HepG2 (cell line): ENCODE data around the gene HDAC5. TPM values are rescaled to one million over a fixed set of nuclear protein-coding genes. Genes with fewer than 3 reads are reported as not detected.
A peak's percentile ranks its signal among the peaks of the same experiment; 100 is the strongest.

ENCODE experiments used
- ELF3 ChIP-seq: IDR thresholded peaks from 2 replicates; pipeline ENCODE4 v1.6.1; 2016; ENCODE audit warnings: missing genetic modification reagents, missing compliant biosample characterization
- ETV5 ChIP-seq: IDR thresholded peaks from 2 replicates; pipeline ENCODE4 v1.6.1; 2018; ENCODE audit warnings: missing biosample characterization, missing genetic modification reagents, inconsistent platforms, borderline replicate concordance
- IKZF4 ChIP-seq: sonication (generic); formaldehyde crosslinking; IDR thresholded peaks from 2 replicates; pipeline ENCODE4 v1.5.1; 2020; ENCODE audit warnings: borderline replicate concordance, mild to moderate bottlenecking, low read depth, missing genetic modification reagents; ENCODE audit errors: not compliant biosample characterization
- PATZ1 ChIP-seq: sonication (generic); formaldehyde crosslinking; IDR thresholded peaks from 2 replicates; pipeline ENCODE4 v1.4.0; 2020; ENCODE audit warnings: missing genetic modification reagents
- PAXIP1 ChIP-seq: sonication (generic); formaldehyde crosslinking; conservative IDR thresholded peaks from 2 replicates; pipeline ENCODE4 v1.4.0; 2020; ENCODE audit warnings: mild to moderate bottlenecking, missing genetic modification reagents, moderate library complexity
- SMARCC2 ChIP-seq: fragments of 450-650 bp; IDR thresholded peaks from 2 replicates; pipeline ENCODE4 v1.6.1; 2017; ENCODE audit warnings: antibody characterized with exemption, mild to moderate bottlenecking
- SNRNP70 ChIP-seq: fragments of 200-400 bp; formaldehyde crosslinking; IDR thresholded peaks from 2 replicates; pipeline ENCODE4 v1.6.1; 2017; ENCODE audit warnings: mild to moderate bottlenecking, low read depth, low read length, moderate library complexity
- THYN1 ChIP-seq: sonication (generic); formaldehyde crosslinking; IDR thresholded peaks from 2 replicates; pipeline ENCODE4 v1.8.1; 2023; ENCODE audit warnings: low read depth, mild to moderate bottlenecking, moderate library complexity, missing genetic modification reagents, borderline replicate concordance
- ZBTB39 ChIP-seq: sonication (generic); formaldehyde crosslinking; IDR thresholded peaks from 2 replicates; pipeline ENCODE4 v1.5.0; 2020; ENCODE audit warnings: missing genetic modification reagents
- ZC3H4 ChIP-seq: sonication (generic); formaldehyde crosslinking; IDR thresholded peaks from 2 replicates; pipeline ENCODE4 v1.4.0; 2020; ENCODE audit warnings: missing genetic modification reagents, borderline replicate concordance
- ZKSCAN5 ChIP-seq: sonication (generic); formaldehyde crosslinking; IDR thresholded peaks from 2 replicates; pipeline ENCODE4 v1.5.1; 2020; ENCODE audit warnings: mild to moderate bottlenecking, missing genetic modification reagents
- ZNF280B ChIP-seq: sonication (generic); formaldehyde crosslinking; IDR thresholded peaks from 2 replicates; pipeline ENCODE4 v1.5.0; 2020; ENCODE audit warnings: missing genetic modification reagents, mild to moderate bottlenecking, borderline replicate concordance
- ZNF282 ChIP-seq: fragments of 450-650 bp; IDR thresholded peaks from 2 replicates; pipeline ENCODE4 v1.6.1; 2018; ENCODE audit not compliant: partially characterized antibody
- ZNF704 ChIP-seq: sonication (generic); formaldehyde crosslinking; IDR thresholded peaks from 2 replicates; pipeline ENCODE4 v1.8.1; 2023; ENCODE audit warnings: mild to moderate bottlenecking, inconsistent platforms, moderate library complexity, missing genetic modification reagents, borderline replicate concordance
- polyA plus RNA-seq, 8 experiments: library from polyadenylated mRNA; depleted of rRNA in 3 of 8; stranded (reverse) in 7 of 8; unstranded in 1 of 8; fragments of >200 nt; fragmentation: Illumina TruSeq in 4 of 8; extraction: Trizol in 4 of 8; gene quantifications; 2 replicates each; pipeline versions ENCODE4 v1.2.1 to v1.2.3, GENCODE V29; 2011 to 2016; ENCODE audit warnings: low read depth in 4 of 8, missing spikeins in 1 of 8, mixed read lengths in 1 of 8; ENCODE audit not compliant: insufficient read depth in 1 of 8
- total RNA-seq, 5 experiments: library from RNA; depleted of rRNA; stranded (reverse); fragments of >200 nt; fragmentation: Illumina TruSeq; extraction: Trizol; gene quantifications; 2 replicates each; pipeline ENCODE4 v1.2.3, GENCODE V29; 2016; ENCODE audit warnings: low read depth in 1 of 5

The HDAC5 gene
- total and polyA plus RNA-seq, 2 of the 13 experiments (the other 11 are each of a cell fraction or from before 2014, with no cell fraction given) = 46.4 to 85.4 TPM

DNA sequence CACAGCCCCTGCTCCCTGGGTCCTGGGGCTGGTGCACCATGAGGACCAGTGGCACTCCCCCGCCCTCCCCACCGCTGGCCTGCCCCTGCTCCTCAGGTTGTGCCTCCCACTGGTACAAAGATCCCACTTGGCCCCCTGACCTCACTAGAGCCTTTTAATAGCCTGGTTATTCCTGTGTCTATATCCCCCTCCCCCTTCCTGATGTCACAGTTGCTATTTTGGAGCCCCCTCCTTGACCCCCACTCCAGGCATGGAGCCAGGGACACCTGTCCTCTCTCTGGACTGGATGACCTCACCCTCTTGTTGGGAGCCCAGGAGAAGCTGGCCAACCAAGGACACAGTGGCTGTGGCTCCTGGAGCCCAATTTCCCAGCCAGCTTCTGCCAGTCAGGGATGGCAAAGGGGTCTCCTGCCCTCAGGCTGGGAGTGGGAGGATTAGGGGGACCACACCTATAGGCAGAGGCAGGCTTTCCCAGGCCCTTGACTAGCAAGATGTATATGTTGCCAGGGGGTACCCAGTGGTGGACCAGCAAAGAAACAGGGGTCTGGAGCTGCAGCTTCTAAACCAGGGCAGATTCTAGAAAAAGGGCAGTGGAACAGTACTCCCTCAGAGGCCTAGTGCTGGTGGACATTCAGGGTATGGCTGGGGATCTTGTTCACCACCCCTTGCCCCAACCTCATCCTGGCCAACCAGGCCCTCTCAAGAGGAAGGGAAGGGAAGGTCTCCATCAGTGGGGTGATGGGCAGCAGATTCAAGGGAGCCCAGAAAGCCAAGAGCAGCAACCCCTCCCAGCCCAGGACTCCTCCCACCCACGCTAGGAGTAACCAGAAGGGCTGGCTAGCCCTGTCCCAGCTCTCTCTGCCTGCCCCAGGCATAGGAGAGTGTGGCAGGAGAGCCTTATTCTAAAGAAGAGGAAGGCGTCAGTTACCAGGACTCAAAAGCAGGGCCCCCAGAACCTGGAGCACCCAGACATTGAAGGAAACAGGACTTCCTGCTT is 10.9 kb downstream of the HDAC5 start (continued):
- no peak for TF ChIP-seq ZC3H4 (CRISPR knock-in tag)
- no peak for TF ChIP-seq ZBTB39 (CRISPR knock-in tag)
- TF ChIP-seq ZKSCAN5 (CRISPR knock-in tag) = no peak
- TF ChIP-seq ZNF280B (CRISPR knock-in tag) = peak; percentile 20; the same call in 1 of the 2 replicates
- no peak for TF ChIP-seq ETV5 (CRISPR knock-in tag)
- no peak for TF ChIP-seq ZNF282
- no peak for TF ChIP-seq SNRNP70
- peak; percentile 66 for TF ChIP-seq PAXIP1
- TF ChIP-seq ELF3 = no peak
- TF ChIP-seq ZNF704 (CRISPR knock-in tag) = 0 out of 2 replicates have a peak, but pooled peaks have one; percentile 57
- TF ChIP-seq PATZ1 (CRISPR knock-in tag) = peak; percentile 81
- no peak for TF ChIP-seq SMARCC2
- no peak for TF ChIP-seq IKZF4 (CRISPR knock-in tag)
- no peak for TF ChIP-seq THYN1 (CRISPR knock-in tag)
